Left lung (tissue), 10 donors: Measurements from ENCODE around the gene PPRC1. TPM values are rescaled to one million over a fixed set of nuclear protein-coding genes. Genes with fewer than 3 reads are reported as not detected.

ENCODE experiments used
- ATAC-seq: fragments of 200-7000 bp; cut with Tn5 transposase; one replicate; pipeline ENCODE4 v1.9.1; 2020; ENCODE audit warnings: moderate library complexity
- DNase-seq, 4 donors: peaks; one replicate each; pipeline ENCODE4 v3.0.0-alpha.2; 2013 to 2020
- H3K27ac ChIP-seq, 2 donors: fragments of 200-600 bp; sonication (generic) in 1 of 2; one replicate each; pipeline versions ENCODE4 v1.5.0 to v1.8.0; 2020 to 2021
- H3K27me3 ChIP-seq, 2 donors: fragments of 200-600 bp; sonication (generic) in 1 of 2; one replicate each; pipeline versions ENCODE4 v1.5.0 to v1.8.0; 2020 to 2021
- H3K36me3 ChIP-seq, 2 donors: fragments of 200-600 bp; sonication (generic) in 1 of 2; one replicate each; pipeline versions ENCODE4 v1.5.0 to v1.8.0; 2020 to 2021
- H3K4me1 ChIP-seq, 2 donors: fragments of 200-600 bp; one replicate each; pipeline ENCODE4 v1.8.0; 2021
- H3K4me3 ChIP-seq, 2 donors: fragments of 200-600 bp; sonication (generic) in 1 of 2; one replicate each; pipeline versions ENCODE4 v1.5.0 to v1.8.0; 2020 to 2021; ENCODE audit warnings: mild to moderate bottlenecking in 1 of 2
- H3K9me3 ChIP-seq, 2 donors: fragments of 200-600 bp; sonication (generic) in 1 of 2; one replicate each; pipeline versions ENCODE4 v1.5.0 to v1.8.0; 2020 to 2021
- CTCF ChIP-seq, 2 donors: fragments of 200-600 bp; sonication (generic) in 1 of 2; IDR thresholded peaks; one replicate each; pipeline versions ENCODE4 v1.5.0 to v1.8.0; 2021; ENCODE audit warnings: antibody characterized with exemption in 2 of 2
- intact Hi-C, 2 donors: fragments of 100-400 bp; cut with DNase I; formaldehyde crosslinking; loops; one replicate each; pipeline versions ENCODE4 v1.11.2 to v1.14.2; 2022
- polyA plus RNA-seq, 6 donors: library from polyadenylated mRNA; unstranded; fragments of 120-200 nt; gene quantifications; one replicate each; pipeline ENCODE4 v1.2.1, GENCODE V29; 2013; ENCODE audit not compliant: insufficient read length in 6 of 6
- total RNA-seq, 2 donors: library from RNA; stranded (reverse); fragmentation: NEBNext Ultra II Directional; extraction: Animal tissue kit (Norgen Biotek cat#: 25700); gene quantifications; one replicate each; pipeline ENCODE4 v1.2.1, GENCODE V29; 2021
- donor health status: DM: no; HTN: yes; CAD: no.
- donor health status: DM: no; HTN: no; CAD: no.

Gene PPRC1
- total and polyA plus RNA-seq, 8 donors, result 27.8 to 52.9 (median 42.0) TPM

GRCh38 chr10:102167861-102168260 is 35.0 kb downstream of the PPRC1 start:
- DNase-seq (no peak), ATAC-seq (no peak)
- peaks cover 0 to 15% of the 10 kb centered on the region in 2 donors for H3K36me3 ChIP-seq
- no peak for TF ChIP-seq CTCF (IDR thresholded peaks at IDR 0.05)
- no peak overlapping the region for H3K27ac ChIP-seq
- H3K9me3 ChIP-seq, result no peaks in the 10 kb centered on the region
- no peak overlapping the region for H3K4me3 ChIP-seq
- H3K4me1 ChIP-seq, result peaks cover 0 to 7% of the 10 kb centered on the region in 2 donors
- intact Hi-C loops, result no loop called here
- H3K27me3 ChIP-seq, result no peaks in the 10 kb centered on the region

- Histone ChIP-seq H3K27me3 (no peaks in the 10 kb centered on the region), H3K36me3 (no peaks in the 10 kb centered on the region), H3K4me3 (no peak overlapping the region), H3K9me3 (no peaks in the 10 kb centered on the region), H3K4me1 (peaks cover 0 to 7% of the 10 kb centered on the region in 2 donors), H3K27ac (no peak overlapping the region)
- no peak for TF ChIP-seq CTCF (IDR thresholded peaks at IDR 0.05)
- no peak for DNase-seq
- ATAC-seq, result no peak
- intact Hi-C loops, result no loop called here
Measured at GRCh38 chr10:102170602-102171001, 37.8 kb downstream of the PPRC1 start.

- DNase-seq (no peak), ATAC-seq (no peak)
- Histone ChIP-seq H3K4me1 (peaks cover 0 to 7% of the 10 kb centered on the region in 2 donors), H3K27ac (no peak overlapping the region), H3K36me3 (no peaks in the 10 kb centered on the region), H3K4me3 (no peak overlapping the region), H3K9me3 (no peaks in the 10 kb centered on the region), H3K27me3 (no peaks in the 10 kb centered on the region)
- intact Hi-C loops, result no loop called here
- no peak for TF ChIP-seq CTCF (IDR thresholded peaks at IDR 0.05)
Measured at GRCh38 chr10:102172288-102172687, 39.4 kb downstream of the PPRC1 start.

GRCh38 chr10:102175415-102175814 is 42.6 kb downstream of the PPRC1 start:
- Histone ChIP-seq H3K36me3 (no peaks in the 10 kb centered on the region), H3K4me1 (no peaks in the 10 kb centered on the region), H3K4me3 (no peak overlapping the region), H3K27me3 (no peaks in the 10 kb centered on the region), H3K27ac (no peak overlapping the region), H3K9me3 (no peaks in the 10 kb centered on the region)
- no peak for TF ChIP-seq CTCF (IDR thresholded peaks at IDR 0.05)
- intact Hi-C loops, result no loop called here
- DNase-seq, result no peak
- no peak for ATAC-seq

GRCh38 chr10:102184606-102185005 is 51.8 kb downstream of the PPRC1 start:
- intact Hi-C loops, result no loop called here
- no peak for TF ChIP-seq CTCF (IDR thresholded peaks at IDR 0.05)
- no peak for DNase-seq

More at GRCh38 chr10:102184606-102185005, 51.8 kb downstream of the PPRC1 start:
- ATAC-seq, result no peak
- H3K27me3 ChIP-seq, result no peaks in the 10 kb centered on the region
- H3K27ac ChIP-seq, result no peak overlapping the region
- no peaks in the 10 kb centered on the region for H3K36me3 ChIP-seq
- peaks cover 0 to 2% of the 10 kb centered on the region in 2 donors for H3K9me3 ChIP-seq
- H3K4me1 ChIP-seq, result peaks cover 0 to 7% of the 10 kb centered on the region in 2 donors
- no peak overlapping the region for H3K4me3 ChIP-seq
